ENCODE results near the gene NFATC3. TPM values are rescaled to one million over a fixed set of nuclear protein-coding genes. Genes with fewer than 3 reads are reported as not detected.

Gene NFATC3
- total RNA-seq = 10 to 100 TPM; 58.5 to 65.8 TPM
- 10 to 100 TPM; 34.6 to 42.9 (median 38.4) TPM for polyA plus RNA-seq (ENCODE audit: insufficient read length in 6 of 6)
- long read RNA-seq, donor 1, full-length matches to known transcripts = 3 of 37 reads
- long read RNA-seq, donor 1, partial matches to known transcripts = 34 of 37 reads
- long read RNA-seq, donor 1, other reads (novel, unspliced or antisense) = 0 of 37 reads
- long read RNA-seq, donor 2, full-length matches to known transcripts = 4 of 21 reads
- long read RNA-seq, donor 2, partial matches to known transcripts = 17 of 21 reads
- long read RNA-seq, donor 2, other reads (novel, unspliced or antisense) = 0 of 21 reads
- long read RNA-seq, donor 3, full-length matches to known transcripts = 3 of 16 reads
- long read RNA-seq, donor 3, partial matches to known transcripts = 13 of 16 reads
- long read RNA-seq, donor 3, other reads (novel, unspliced or antisense) = 0 of 16 reads
- long read RNA-seq, donor 4, partial matches to known transcripts = 0 of 3 reads
- long read RNA-seq, donor 4, other reads (novel, unspliced or antisense) = 3 of 3 reads
- long read RNA-seq, donor 5, partial matches to known transcripts = 44 of 46 reads
- long read RNA-seq, donor 5, other reads (novel, unspliced or antisense) = 0 of 46 reads
- long read RNA-seq, donor 6, full-length matches to known transcripts = 4 of 4 reads
- long read RNA-seq, donor 6, partial matches to known transcripts = 0 of 4 reads
- long read RNA-seq, donor 6, other reads (novel, unspliced or antisense) = 0 of 4 reads
- long read RNA-seq, donor 7, full-length matches to known transcripts = 3 of 3 reads
- long read RNA-seq, donor 7, partial matches to known transcripts = 0 of 3 reads
- long read RNA-seq, donor 7, other reads (novel, unspliced or antisense) = 0 of 3 reads
- long read RNA-seq, donor 8, full-length matches to known transcripts = 9 of 9 reads
- long read RNA-seq, donor 8, partial matches to known transcripts = 0 of 9 reads
- long read RNA-seq, donor 8, other reads (novel, unspliced or antisense) = 0 of 9 reads
- long read RNA-seq, donor 9 = 0 reads
- long read RNA-seq, donor 10, partial matches to known transcripts = 0 of 1 reads
- long read RNA-seq, donor 10, other reads (novel, unspliced or antisense) = 1 of 1 reads
- long read RNA-seq, donor 11 = 0 reads
- long read RNA-seq, donor 12, full-length matches to known transcripts = 3 of 15 reads
- long read RNA-seq, donor 12, partial matches to known transcripts = 12 of 15 reads
- long read RNA-seq, donor 12, other reads (novel, unspliced or antisense) = 0 of 15 reads

GRCh38 chr16:68085259-68086071 is at the start of gene NFATC3:
Gene NFATC3 (plus strand): TSS chr16:68085370. CDS start chr16:68085682, 312 bp downstream.
- Histone ChIP-seq H3K4me3 (peak within 1 kb of the TSS; percentile 68 to 95), H3K9me3 (no peaks in the 10 kb centered on the region), H3K27ac (peak within 1 kb of the TSS; percentile 97 to 98), H3K27me3 (no peaks in the 10 kb centered on the region), H3K36me3 (no peaks in the 10 kb centered on the region), H3K4me1 (peaks cover 32 to 85% of the 10 kb centered on the region in 2 donors)
- ATAC-seq (peak; percentile 84), DNase-seq (peak; percentile 48 to 99 (median 98))
- no peak for TF ChIP-seq CTCF (IDR thresholded peaks at IDR 0.05)
- intact Hi-C loops (cut with DNase I) = no loop called here

GRCh38 chr16:68037841-68038597 is 47.2 kb upstream of the NFATC3 start:
- intact Hi-C loops (cut with DNase I) = no loop called here
- no peak for DNase-seq
- ATAC-seq = no peak
- no peaks in the 10 kb centered on the region for H3K9me3 ChIP-seq
- no peaks in the 10 kb centered on the region for H3K27me3 ChIP-seq
- peaks cover 0 to 14% of the 10 kb centered on the region in 2 donors for H3K36me3 ChIP-seq
- H3K27ac ChIP-seq = peak overlapping the region; percentile 42 to 83
- peaks cover 0 to 62% of the 10 kb centered on the region in 2 donors for H3K4me1 ChIP-seq
- TF ChIP-seq CTCF (IDR thresholded peaks at IDR 0.05) = no peak
- no peak overlapping the region for H3K4me3 ChIP-seq

DNA sequence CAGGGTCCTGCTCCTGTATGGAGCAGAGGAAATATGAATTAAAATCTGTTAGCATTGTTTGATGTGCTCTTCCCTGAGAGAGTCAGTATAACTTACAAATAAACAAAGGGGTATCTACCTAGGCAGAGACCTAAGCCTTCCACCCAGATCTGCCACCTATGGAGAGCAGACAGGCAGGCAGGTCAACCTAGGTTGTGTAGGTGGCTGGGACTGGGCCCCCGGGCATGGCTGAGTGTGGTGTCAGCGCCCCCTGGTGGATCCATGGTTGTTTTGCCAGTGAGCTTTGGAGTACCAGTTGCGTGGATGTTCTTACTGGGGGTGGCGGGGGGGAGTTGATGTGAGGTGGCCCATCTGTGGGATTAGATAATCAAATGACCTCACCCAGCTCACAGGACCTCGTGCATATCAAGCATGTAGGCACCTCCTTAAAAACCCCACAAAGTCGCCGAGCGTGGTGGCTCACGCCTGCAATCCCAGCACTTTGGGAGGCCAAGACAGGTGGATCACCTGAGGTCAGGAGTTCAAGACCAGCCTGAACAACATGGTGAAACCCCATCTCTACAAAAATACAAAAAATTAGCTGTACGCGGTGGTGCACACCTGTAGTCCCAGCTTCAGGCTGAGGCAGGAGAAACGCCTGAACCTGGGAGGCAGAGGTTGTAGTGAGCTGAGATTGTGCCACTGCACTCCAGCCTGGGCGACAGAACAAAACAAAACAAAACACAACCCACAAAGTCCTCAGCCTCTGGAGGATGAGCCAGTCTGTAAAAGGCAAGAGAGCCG is 44.5 kb upstream of the NFATC3 start:
- ATAC-seq = peak; percentile 100
- peaks cover 0 to 62% of the 10 kb centered on the region in 2 donors for H3K4me1 ChIP-seq

More for the DNA sequence above, 44.5 kb upstream of the NFATC3 start:
- Histone ChIP-seq H3K4me3 (no peak overlapping the region), H3K9me3 (no peaks in the 10 kb centered on the region), H3K36me3 (peaks cover 0 to 20% of the 10 kb centered on the region in 2 donors), H3K27me3 (no peaks in the 10 kb centered on the region), H3K27ac (peak overlapping the region in 1 of 2 donors; percentile 83)
- intact Hi-C loops (cut with DNase I) = loop anchor here in 1 of 2 donors (10.0 kb wide), 1 partner anchor 56 kb away; the partner anchor contains the start of gene DPEP3
- DNase-seq = peak; percentile 33 to 96 (median 78)
- TF ChIP-seq CTCF (IDR thresholded peaks at IDR 0.05) = peak; percentile 80 to 92

All from left lung (tissue), 14 donors.